GM10266 (cell line): ENCODE data around the gene SLC22A7.

Experiments
- DNase-seq: peaks from one replicate; pipeline ENCODE4 v3.0.0; 2012; ENCODE audit errors: extremely low spot score
- CTCF ChIP-seq: IDR thresholded peaks from 2 replicates; pipeline ENCODE4 v1.5.1; 2012; ENCODE audit warnings: mild to moderate bottlenecking, low read depth; ENCODE audit not compliant: control insufficient read depth, insufficient read depth; ENCODE audit errors: missing control alignments

SLC22A7 gene

GRCh38 chr6:43308990-43309477, 11.0 kb downstream of the SLC22A7 start:
- no peak for TF ChIP-seq CTCF
- DNase-seq: no peak

- DNase-seq: no peak
- TF ChIP-seq CTCF: no peak
These were observed 12.1 kb downstream of the SLC22A7 start for GRCh38 chr6:43310134-43310533.

GRCh38 chr6:43310624-43311023, 12.6 kb downstream of the SLC22A7 start:
- DNase-seq: no peak
- no peak for TF ChIP-seq CTCF

GRCh38 chr6:43311666-43312065, 13.6 kb downstream of the SLC22A7 start:
- DNase-seq: no peak
- no peak for TF ChIP-seq CTCF

GRCh38 chr6:43313813-43314212, 15.8 kb downstream of the SLC22A7 start:
- no peak for DNase-seq
- TF ChIP-seq CTCF: no peak

GRCh38 chr6:43318011-43318410, 20.0 kb downstream of the SLC22A7 start:
- no peak for DNase-seq
- no peak for TF ChIP-seq CTCF

GRCh38 chr6:43325876-43326275, 27.8 kb downstream of the SLC22A7 start:
- TF ChIP-seq CTCF: no peak
- DNase-seq: no peak
